Astrocyte of the cerebellum (primary cell): ENCODE results near the gene TMEM135.

Source experiments
- DNase-seq: peaks from one replicate; pipeline ENCODE4 v3.0.0-alpha.2; 2011; ENCODE audit warnings: low read depth
- H3K4me3 ChIP-seq: 2 replicates; pipeline ENCODE4 v1.5.1; 2011; ENCODE audit warnings: mild to moderate bottlenecking, low read depth, low read length, moderate library complexity
- CTCF ChIP-seq: IDR thresholded peaks from 2 replicates; pipeline ENCODE4 v1.5.1; 2012; ENCODE audit warnings: low read length, low read depth, moderate library complexity, mild to moderate bottlenecking; ENCODE audit errors: missing control alignments
- in situ Hi-C: cut with HindIII; loops from 2 replicates; pipeline ENCODE4 v1.10.0; 2017; ENCODE audit warnings: low sequenced_read_pairs

The TMEM135 gene

DNA sequence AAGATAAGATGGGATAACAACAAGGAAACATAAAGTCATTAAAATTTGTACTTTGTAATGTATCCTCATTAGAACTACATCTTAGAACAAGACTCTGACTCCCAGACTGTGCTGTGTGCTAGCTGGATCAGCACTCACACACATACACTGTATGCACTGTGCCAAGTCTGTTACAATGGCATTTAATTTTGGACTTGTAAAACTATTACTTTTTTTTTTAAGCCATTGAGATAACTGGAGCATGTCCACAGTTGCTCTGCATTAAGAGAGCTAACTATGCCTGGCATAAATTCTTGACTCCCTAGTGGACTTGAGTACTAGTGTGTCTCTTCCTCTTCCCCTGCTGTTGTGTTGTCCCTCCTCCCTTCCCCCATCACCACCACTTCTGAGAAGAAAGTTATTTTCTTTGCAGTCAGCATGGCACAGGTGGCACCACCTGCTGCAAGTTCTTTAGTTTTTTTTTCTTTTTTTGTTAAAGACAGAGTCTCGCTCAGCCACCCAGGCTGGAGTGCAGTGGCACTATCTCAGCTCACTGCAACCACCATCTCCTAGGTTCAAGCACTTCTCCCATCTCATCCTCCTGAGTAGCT, 268.6 kb downstream of the TMEM135 start:
- H3K4me3 ChIP-seq, result no peak overlapping the region
- TF ChIP-seq CTCF, result no peak
- DNase-seq, result no peak
- in situ Hi-C loops, result no loop called here

- in situ Hi-C loops, result no loop called here
Measured at GRCh38 chr11:87307101-87307500, 269.4 kb downstream of the TMEM135 start.

DNA sequence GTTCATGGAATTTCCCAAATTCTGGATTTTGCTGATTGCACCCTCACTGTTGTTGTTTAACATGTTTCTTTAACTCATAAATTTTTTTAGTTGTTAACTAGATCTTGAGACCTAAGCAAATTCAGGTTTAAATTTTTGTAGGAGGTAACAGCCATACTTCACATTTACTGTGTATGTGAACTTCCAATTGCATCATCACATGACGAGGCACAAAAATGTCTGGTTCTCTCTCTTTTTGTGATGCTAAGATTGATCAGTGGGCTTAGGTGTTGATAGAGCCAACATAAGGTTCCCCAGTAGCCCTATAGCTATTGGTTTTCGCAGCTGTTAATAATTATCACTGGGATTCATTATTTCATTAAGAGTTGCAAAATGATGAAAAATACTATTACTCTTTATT, 277.5 kb downstream of the TMEM135 start:
- no peak overlapping the region for H3K4me3 ChIP-seq
- TF ChIP-seq CTCF, result no peak
- in situ Hi-C loops, result no loop called here
- no peak for DNase-seq

More at GRCh38 chr11:87307101-87307500, 269.4 kb downstream of the TMEM135 start:
- H3K4me3 ChIP-seq, result no peak overlapping the region
- no peak for TF ChIP-seq CTCF
- no peak for DNase-seq

DNA sequence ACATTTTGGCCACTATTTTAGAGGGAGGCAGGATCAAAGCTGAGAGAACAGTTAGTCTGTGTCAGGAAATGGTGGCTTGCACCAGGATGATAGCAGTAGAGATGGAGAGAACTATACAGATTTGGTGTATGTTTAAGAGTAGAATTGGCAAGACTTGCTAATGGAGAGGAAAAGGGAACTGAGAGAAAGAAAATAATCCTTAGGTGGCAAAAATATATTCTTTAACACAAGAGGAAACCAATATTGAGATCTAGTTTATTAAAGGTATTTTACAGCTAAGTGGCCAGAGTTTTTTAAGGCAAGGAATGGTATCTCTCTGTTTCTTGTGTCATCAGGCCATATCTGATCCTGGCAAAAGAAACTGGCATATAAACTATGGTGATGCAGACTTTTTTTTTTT, 278.8 kb downstream of the TMEM135 start:
- H3K4me3 ChIP-seq, result no peak overlapping the region
- no peak for DNase-seq
- TF ChIP-seq CTCF, result no peak
- in situ Hi-C loops, result no loop called here

GRCh38 chr11:87317441-87317840, 279.7 kb downstream of the TMEM135 start:
- no peak for DNase-seq
- TF ChIP-seq CTCF, result no peak
- H3K4me3 ChIP-seq, result no peak overlapping the region
- in situ Hi-C loops, result no loop called here

GRCh38 chr11:87320123-87320522, 282.4 kb downstream of the TMEM135 start:
- in situ Hi-C loops, result no loop called here
- DNase-seq, result no peak
- H3K4me3 ChIP-seq, result no peak overlapping the region
- no peak for TF ChIP-seq CTCF

DNA sequence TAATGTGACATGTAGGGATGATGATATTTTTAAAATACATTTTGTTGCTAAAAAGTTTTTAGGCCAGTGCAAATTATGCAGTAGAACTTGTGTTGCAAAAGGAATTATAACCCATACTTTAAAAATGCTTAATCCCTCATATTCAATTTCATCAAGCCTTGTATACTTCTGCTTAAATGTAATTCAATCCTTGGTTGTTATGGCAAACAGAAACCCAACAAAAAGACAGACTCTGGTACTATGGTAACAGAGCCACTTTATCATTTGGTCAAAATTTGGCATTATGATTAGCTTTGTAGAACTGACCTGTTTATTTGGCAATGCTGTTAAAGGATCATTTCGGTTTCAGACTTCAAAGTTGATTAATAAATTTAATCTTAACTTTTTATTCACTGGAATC, 284.8 kb downstream of the TMEM135 start:
- no peak for DNase-seq
- in situ Hi-C loops, result no loop called here
- no peak overlapping the region for H3K4me3 ChIP-seq
- no peak for TF ChIP-seq CTCF
